C4-2B (cell line): ENCODE results near the gene BOLA1.

Experiments used
- CTCF ChIP-seq: fragments of 450-650 bp; conservative IDR thresholded peaks from 2 replicates; pipeline ENCODE4 v1.5.1; 2017; ENCODE audit warnings: mild to moderate bottlenecking
- ZFX ChIP-seq: fragments of 450-650 bp; IDR thresholded peaks from 2 replicates; pipeline ENCODE4 v1.6.1; 2017

GRCh38 chr1:149915429-149916192, 16.2 kb downstream of the BOLA1 start:
- TF ChIP-seq CTCF (no peak), ZFX (no peak)
